ENCODE results near the gene DCN. TPM values are rescaled to one million over a fixed set of nuclear protein-coding genes. Genes with fewer than 3 reads are reported as not detected.
A peak's percentile ranks its signal among the peaks of the same experiment; 100 is the strongest.

Gene DCN
- total and polyA plus RNA-seq, 7 donors = 41.2 to 1,612 (median 675) TPM

DNA sequence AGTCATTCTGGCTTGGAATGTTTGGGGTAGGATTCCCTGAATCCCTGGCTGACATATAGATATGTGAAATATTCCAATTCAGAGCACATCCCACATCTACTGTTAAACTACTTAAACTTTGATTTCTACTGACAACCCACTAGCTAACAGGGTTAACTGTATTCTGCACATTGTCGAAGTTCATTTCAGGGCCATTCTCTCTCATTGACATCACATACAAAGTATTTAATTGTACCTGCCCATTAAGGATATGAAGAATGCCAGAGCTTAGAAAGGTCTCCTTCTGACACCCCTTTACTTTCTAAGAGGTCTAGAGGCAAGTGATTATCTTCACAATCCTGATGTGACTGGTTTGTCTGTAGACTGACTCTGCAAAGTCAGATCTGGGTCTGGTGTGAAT, 2.8 kb upstream of the DCN start:
- 88 to 94% methylated on average over 1 of the region's 1 CpG for WGBS, 2 donors
- no peaks in the 10 kb centered on the region for H3K27me3 ChIP-seq
- H3K4me3 ChIP-seq = no peak overlapping the region
- no peak for TF ChIP-seq POLR2A (IDR thresholded peaks at IDR 0.05)
- TF ChIP-seq, protein P1, sequence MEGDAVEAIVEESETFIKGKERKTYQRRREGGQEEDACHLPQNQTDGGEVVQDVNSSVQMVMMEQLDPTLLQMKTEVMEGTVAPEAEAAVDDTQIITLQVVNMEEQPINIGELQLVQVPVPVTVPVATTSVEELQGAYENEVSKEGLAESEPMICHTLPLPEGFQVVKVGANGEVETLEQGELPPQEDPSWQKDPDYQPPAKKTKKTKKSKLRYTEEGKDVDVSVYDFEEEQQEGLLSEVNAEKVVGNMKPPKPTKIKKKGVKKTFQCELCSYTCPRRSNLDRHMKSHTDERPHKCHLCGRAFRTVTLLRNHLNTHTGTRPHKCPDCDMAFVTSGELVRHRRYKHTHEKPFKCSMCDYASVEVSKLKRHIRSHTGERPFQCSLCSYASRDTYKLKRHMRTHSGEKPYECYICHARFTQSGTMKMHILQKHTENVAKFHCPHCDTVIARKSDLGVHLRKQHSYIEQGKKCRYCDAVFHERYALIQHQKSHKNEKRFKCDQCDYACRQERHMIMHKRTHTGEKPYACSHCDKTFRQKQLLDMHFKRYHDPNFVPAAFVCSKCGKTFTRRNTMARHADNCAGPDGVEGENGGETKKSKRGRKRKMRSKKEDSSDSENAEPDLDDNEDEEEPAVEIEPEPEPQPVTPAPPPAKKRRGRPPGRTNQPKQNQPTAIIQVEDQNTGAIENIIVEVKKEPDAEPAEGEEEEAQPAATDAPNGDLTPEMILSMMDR (IDR thresholded peaks at IDR 0.05) = no peak
- no peak for TF ChIP-seq EP300 (IDR thresholded peaks at IDR 0.05)
- TF ChIP-seq POLR2AphosphoS5 (IDR thresholded peaks at IDR 0.05) = no peak
- DNase-seq = no peak
- H3K9me3 ChIP-seq = no peaks in the 10 kb centered on the region
- intact Hi-C loops (cut with DNase I) = loop anchor here (5.0 kb wide), 1 partner anchor 43 kb away; no protein-coding TSS in a partner anchor
- peaks cover 0 to 54% (median 25%) of the 10 kb centered on the region in 4 donors for H3K4me1 ChIP-seq
- H3K36me3 ChIP-seq = no peaks in the 10 kb centered on the region
- H3K27ac ChIP-seq = peak overlapping the region in 3 of 4 donors; percentile 53 to 75 (median 59)

DNA sequence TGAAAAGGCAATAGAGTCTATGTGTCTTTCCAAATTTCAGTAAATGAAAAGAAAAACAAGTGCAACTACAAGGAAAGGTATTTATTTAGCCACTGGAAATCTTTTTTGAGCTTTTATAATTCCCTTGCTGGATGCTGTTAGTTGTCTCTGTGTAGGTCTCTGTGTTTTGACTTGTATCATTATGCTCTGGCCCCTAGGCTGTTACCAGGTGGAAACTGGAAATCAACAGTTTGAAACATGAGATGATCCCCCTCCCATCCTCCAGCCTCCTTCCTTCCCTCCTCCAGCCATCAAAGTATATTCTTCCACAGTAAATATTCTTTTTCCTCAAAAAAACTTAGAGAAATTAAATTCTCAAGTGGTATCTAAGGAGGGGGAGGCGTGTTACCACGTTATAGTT, 934 bp upstream of the DCN start:
- H3K4me1 ChIP-seq = peaks cover 0 to 54% (median 23%) of the 10 kb centered on the region in 4 donors
- H3K36me3 ChIP-seq = no peaks in the 10 kb centered on the region
- TF ChIP-seq POLR2AphosphoS5 (IDR thresholded peaks at IDR 0.05) (no peak), EP300 (IDR thresholded peaks at IDR 0.05) (no peak), POLR2A (IDR thresholded peaks at IDR 0.05) (no peak)
- TF ChIP-seq, protein P1 (IDR thresholded peaks at IDR 0.05) = no peak
- 56 to 69% methylated on average over 2 of the region's 2 CpGs for WGBS, 2 donors
- no peaks in the 10 kb centered on the region for H3K9me3 ChIP-seq
- H3K27ac ChIP-seq = peak overlapping the region; percentile 60 to 75 (median 70)
- H3K27me3 ChIP-seq = no peaks in the 10 kb centered on the region
- intact Hi-C loops (cut with DNase I) = no loop called here
- no peak overlapping the region for H3K4me3 ChIP-seq
- DNase-seq = no peak

DNA sequence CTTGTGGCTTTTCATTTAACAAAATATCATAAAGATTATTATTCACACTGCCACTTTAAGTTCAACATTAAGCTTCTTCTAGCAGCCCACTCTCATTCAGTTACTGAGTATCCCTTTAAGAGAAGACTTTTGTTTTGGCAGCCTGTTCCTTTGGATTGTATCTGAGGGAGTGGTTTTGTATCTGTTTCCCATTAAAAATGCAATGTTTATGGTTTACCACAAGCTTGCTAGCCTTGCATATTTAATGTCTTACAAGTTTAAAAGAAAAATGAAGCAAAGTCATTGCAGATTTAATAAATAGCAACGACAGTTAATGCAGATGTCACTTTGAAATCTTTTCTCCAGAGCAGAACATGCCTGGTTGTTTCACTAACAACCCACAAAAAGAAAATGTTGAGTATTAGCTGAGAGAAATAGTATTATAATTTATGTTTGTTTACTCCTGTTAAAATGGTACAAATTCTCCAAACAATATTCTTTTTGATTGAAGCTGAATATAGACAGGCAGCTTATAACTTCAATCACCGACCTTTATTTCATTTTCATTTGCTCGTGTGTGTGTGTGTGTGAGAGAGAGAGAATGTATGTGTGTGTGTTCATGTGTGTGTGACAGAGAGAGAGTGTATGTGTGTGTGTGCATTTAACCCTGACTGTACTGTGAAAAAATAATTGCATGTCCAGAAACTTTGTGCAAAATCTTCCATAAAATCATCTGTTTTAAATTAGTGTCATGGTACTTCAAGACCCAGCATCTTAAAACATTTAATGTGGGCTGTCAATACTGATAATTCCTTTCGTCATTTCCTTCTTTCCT, 1.8 kb downstream of the DCN start:
- no peak for TF ChIP-seq EP300 (IDR thresholded peaks at IDR 0.05)
- TF ChIP-seq, protein P1 (IDR thresholded peaks at IDR 0.05) = no peak
- TF ChIP-seq POLR2A (IDR thresholded peaks at IDR 0.05) = no peak
- TF ChIP-seq POLR2AphosphoS5 (IDR thresholded peaks at IDR 0.05) = no peak
- Histone ChIP-seq H3K4me3 (peak overlapping the region; percentile 18 to 40 (median 37)), H3K4me1 (peaks cover 0 to 39% (median 12%) of the 10 kb centered on the region in 4 donors), H3K27me3 (no peaks in the 10 kb centered on the region), H3K36me3 (no peaks in the 10 kb centered on the region), H3K9me3 (no peaks in the 10 kb centered on the region), H3K27ac (peak overlapping the region; percentile 60 to 75 (median 70))
- no peak for DNase-seq
- intact Hi-C loops (cut with DNase I) = no loop called here
- 21 to 45% methylated on average over 4 of the region's 4 CpGs for WGBS, 2 donors

DNA sequence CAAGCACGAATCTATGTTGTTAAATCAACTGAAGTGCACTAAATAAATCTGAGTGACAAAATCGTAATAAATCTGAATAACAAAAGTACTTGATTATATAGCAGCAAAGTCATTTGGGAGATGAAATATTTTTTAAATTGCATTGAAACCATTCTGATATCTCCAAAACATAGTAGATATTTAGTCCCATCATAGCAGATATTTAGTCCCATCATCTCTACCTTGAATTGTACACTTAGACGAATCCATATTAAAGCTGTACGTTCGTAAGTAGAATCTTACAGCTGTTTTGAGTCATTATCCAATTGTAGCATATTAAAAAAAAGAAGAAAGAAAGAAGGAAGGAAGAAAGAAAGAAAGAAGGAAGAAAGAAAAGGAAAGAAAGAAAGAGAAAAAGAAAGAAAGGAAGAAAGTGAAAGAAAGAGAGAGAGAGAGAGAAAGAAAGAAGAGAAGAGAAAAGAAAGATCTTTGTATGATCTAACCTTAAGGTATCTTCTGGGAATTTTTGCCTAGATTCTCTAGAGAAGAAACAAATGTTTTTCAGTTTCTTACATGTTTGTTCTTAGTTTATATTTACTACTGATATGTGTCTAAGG, 2.6 kb downstream of the DCN start:
- DNase-seq = no peak
- TF ChIP-seq EP300 (IDR thresholded peaks at IDR 0.05) = no peak
- TF ChIP-seq POLR2AphosphoS5 (IDR thresholded peaks at IDR 0.05) = no peak
- TF ChIP-seq, protein P1 (IDR thresholded peaks at IDR 0.05) = no peak
- no peak for TF ChIP-seq POLR2A (IDR thresholded peaks at IDR 0.05)
- Histone ChIP-seq H3K9me3 (no peaks in the 10 kb centered on the region), H3K4me3 (peak overlapping the region; percentile 18 to 40 (median 37)), H3K36me3 (no peaks in the 10 kb centered on the region), H3K4me1 (peaks cover 0 to 34% (median 7%) of the 10 kb centered on the region in 4 donors), H3K27me3 (no peaks in the 10 kb centered on the region), H3K27ac (peak overlapping the region; percentile 60 to 75 (median 70))
- intact Hi-C loops (cut with DNase I) = loop anchor here (2.0 kb wide), 2 partner anchors 147 to 175 kb away; no protein-coding TSS in a partner anchor
- 75 to 78% methylated on average over 5 of the region's 5 CpGs for WGBS, 2 donors
